ENCODE data around the gene SEC24D. TPM values are rescaled to one million over a fixed set of nuclear protein-coding genes. Genes with fewer than 3 reads are reported as not detected.

Gene SEC24D
- total RNA-seq, 1 experiment from 2014 or later: 61.5 TPM

DNA sequence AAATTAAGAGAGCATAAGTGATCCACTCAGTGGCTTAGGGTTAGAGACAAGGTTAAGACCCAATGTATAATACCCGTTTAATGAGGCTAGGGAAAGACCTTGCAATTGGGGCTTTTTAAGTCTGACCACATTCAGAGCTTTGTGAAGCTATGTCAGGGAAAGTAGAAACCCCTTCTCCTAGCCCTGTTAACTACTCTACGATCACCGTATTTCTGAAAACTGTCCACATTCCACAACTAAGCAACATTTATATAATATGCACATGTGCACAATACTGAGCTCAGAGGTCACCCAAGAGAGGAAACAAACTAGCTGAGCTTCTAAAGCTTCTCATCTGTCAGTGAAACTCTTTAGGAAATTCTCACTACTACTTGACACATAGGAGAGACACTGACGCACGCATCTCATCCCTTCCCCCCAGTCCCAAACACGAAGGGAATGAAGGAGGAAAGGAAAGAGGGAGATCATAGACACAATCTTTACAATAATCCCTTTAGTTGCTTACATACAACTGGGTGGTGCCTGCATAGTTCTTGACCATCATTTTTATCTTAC, 94.5 kb downstream of the SEC24D start:
- no peak overlapping the region for H4K5ac ChIP-seq (ENCODE audit: insufficient read length, low read depth, low read length)
- H3K23ac ChIP-seq (ENCODE audit: insufficient read length, low read depth, low read length): no peak overlapping the region
- no peaks in the 10 kb centered on the region for H3K9me3 ChIP-seq (ENCODE audit: control insufficient read depth, low read depth, low read length)
- Mint-ChIP-seq H3K9me3 (no peaks in the 10 kb centered on the region), H3K4me1 (no peaks in the 10 kb centered on the region), H3K27me3 (ENCODE audit: low read depth) (no peaks in the 10 kb centered on the region), H3K4me3 (no peak overlapping the region), H3K36me3 (ENCODE audit: insufficient read depth in 1 of 3, low read depth in 3 of 3) (peaks cover 23 to 67% (median 46%) of the 10 kb centered on the region in 3 experiments), H3K27ac (peak overlapping the region in 1 of 3 experiments; percentile 81; a peak in 2 of 7 replicates)
- H3K9ac ChIP-seq (ENCODE audit: extremely low read depth, insufficient read length, low read length): no peak overlapping the region
- no peak for TF ChIP-seq CTCF (conservative IDR thresholded peaks at IDR 0.05)
- H2BK20ac ChIP-seq (ENCODE audit: low read depth, low read length, poor library complexity, severe bottlenecking): no peak overlapping the region
- no peak overlapping the region for H3K27ac ChIP-seq (ENCODE audit: insufficient read length, low read depth, low read length)
- no peak for DNase-seq
- H2BK12ac ChIP-seq (ENCODE audit: insufficient read length, low read depth, low read length): no peak overlapping the region
- H4K20me1 ChIP-seq (ENCODE audit: control insufficient read depth, insufficient read depth, insufficient read length): no peaks in the 10 kb centered on the region
- H3K4me2 ChIP-seq (ENCODE audit: insufficient read depth, insufficient read length, low read length): no peak overlapping the region
- no peak overlapping the region for H2AFZ ChIP-seq (ENCODE audit: low read length)
- no peak overlapping the region for H4K91ac ChIP-seq (ENCODE audit: insufficient read length, low read depth, low read length)
- H3K79me1 ChIP-seq (ENCODE audit: insufficient read depth, low read depth, low read length, poor library complexity, severe bottlenecking): no peaks in the 10 kb centered on the region
- no peak overlapping the region for H3K4ac ChIP-seq (ENCODE audit: low read depth, low read length)
- H3T11ph ChIP-seq (ENCODE audit: low read length): no peak overlapping the region
- H2AK5ac ChIP-seq (ENCODE audit: insufficient read length, low read length): no peak overlapping the region
- H3K23me2 ChIP-seq (ENCODE audit: insufficient read length, low read depth, low read length, poor library complexity, severe bottlenecking): no peaks in the 10 kb centered on the region
- H2BK120ac ChIP-seq (ENCODE audit: low read depth, low read length, poor library complexity, severe bottlenecking): no peak overlapping the region
- H3K27me3 ChIP-seq (ENCODE audit: insufficient read depth, low read length): no peaks in the 10 kb centered on the region
- no peak overlapping the region for H2BK15ac ChIP-seq (ENCODE audit: low read depth, low read length)
- no peaks in the 10 kb centered on the region for H3K79me2 ChIP-seq (ENCODE audit: insufficient read depth, low read length)
- no peak overlapping the region for H3K56ac ChIP-seq (ENCODE audit: insufficient read length, low read depth, low read length)
- no peaks in the 10 kb centered on the region; the same call in 1 of the 2 replicates for H3K4me1 ChIP-seq (ENCODE audit: insufficient read depth, low read length)
- no peak overlapping the region for H3K18ac ChIP-seq (ENCODE audit: insufficient read length, low read depth, low read length)
- no peak overlapping the region for H2BK5ac ChIP-seq (ENCODE audit: insufficient read length, low read length)
- no peak overlapping the region for H3K14ac ChIP-seq (ENCODE audit: insufficient read depth, low read length)
- no CpG with 5 or more reads among the region's 6 CpGs for whole genome bisulfite sequencing (ENCODE audit: extremely low coverage, insufficient read length, low lambda C conversion rate)
- no peak overlapping the region for H4K8ac ChIP-seq (replicated peaks; ENCODE audit: insufficient read length, low read depth, low read length)
